ENCODE measurements around the gene ASTN2.

GRCh38 chr9:116763770-116764169, 651.1 kb downstream of the ASTN2 start:
- TF ChIP-seq CTCF (IDR thresholded peaks at IDR 0.05) (no peak), POLR2A (IDR thresholded peaks at IDR 0.05) (no peak)

Measured in thyroid gland (tissue), 4 donors.